T-cell (primary cell): Measurements from ENCODE around the gene SRP9. TPM values are rescaled to one million over a fixed set of nuclear protein-coding genes. Genes with fewer than 3 reads are reported as not detected.
"Not testable (repeated sequence)": the region's sequence is repeated elsewhere in the genome, so short reads cannot be mapped to it uniquely, and the experiment has no call there.

Experiments
- ATAC-seq, 4 experiments: fragments of 200-7000 bp in 3 of 4; fragments of 150-1000 bp in 1 of 4; cut with Tn5 transposase; replicated peaks in 1 of 4; 1 replicate in 3 of 4; 2 replicates in 1 of 4; pipeline ENCODE4 v1.10.0; 2021; ENCODE audit warnings: moderate library complexity in 3 of 4, mild to moderate bottlenecking in 2 of 4, moderate number of reproducible peaks in 1 of 4
- CTCF ChIA-PET, 2 donors: fragments of 300-600 bp; sonication (Branson Sonifier 250); formaldehyde crosslinking; loops; one replicate each; lab custom pipeline; 2022; ENCODE audit warnings: antibody characterized with exemption in 2 of 2; lab: Charles Lee
- POLR2A ChIA-PET, 2 donors: fragments of 300-600 bp; sonication (Branson Sonifier 250); formaldehyde crosslinking; loops; one replicate each; lab custom pipeline; 2022; ENCODE audit warnings: antibody characterized with exemption in 2 of 2; lab: Charles Lee
- DNase-seq, 35 experiments: peaks; one replicate each; pipeline versions ENCODE4 v3.0.0 to v3.0.0-alpha.2; 2013 to 2023
- H3K27ac ChIP-seq: one replicate; pipeline ENCODE4 v1.5.1; 2013; ENCODE audit warnings: low read length
- H3K27me3 ChIP-seq, 2 experiments: replicated peaks in 1 of 2; 1 replicate in 1 of 2; 2 replicates in 1 of 2; pipeline versions ENCODE4 v1.6.1 to v1.7.0; 2013; ENCODE audit warnings: low read length in 1 of 2, mixed read lengths in 1 of 2; ENCODE audit not compliant: control insufficient read depth in 2 of 2, insufficient read depth in 2 of 2; ENCODE audit errors: extremely low read depth in 1 of 2
- H3K36me3 ChIP-seq, 2 donors: 1 replicate in 1 of 2; 2 replicates in 1 of 2; pipeline versions ENCODE4 v1.6.1 to v1.7.0; 2013; ENCODE audit warnings: low read length in 1 of 2; ENCODE audit not compliant: control insufficient read depth in 2 of 2, insufficient read depth in 1 of 2; ENCODE audit errors: extremely low read depth in 1 of 2
- H3K4me1 ChIP-seq, 2 experiments: 1 replicate in 1 of 2; 2 replicates in 1 of 2; pipeline versions ENCODE4 v1.6.1 to v1.7.0; 2013; ENCODE audit warnings: low read length in 2 of 2, mixed read lengths in 1 of 2; ENCODE audit not compliant: insufficient read depth in 2 of 2, control insufficient read depth in 1 of 2; ENCODE audit errors: extremely low read depth in 1 of 2
- H3K4me3 ChIP-seq, 2 donors: 1 replicate in 1 of 2; 2 replicates in 1 of 2; pipeline versions ENCODE4 v1.5.1 to v1.7.0; 2013; ENCODE audit warnings: mild to moderate bottlenecking in 2 of 2, low read length in 1 of 2, moderate library complexity in 1 of 2; ENCODE audit not compliant: control insufficient read depth in 1 of 2; ENCODE audit errors: extremely low read depth in 1 of 2
- H3K9me3 ChIP-seq: 2 replicates; pipeline ENCODE4 v1.7.0; 2013
- H3K27ac Mint-ChIP-seq, 2 donors: one replicate each; pipeline ENCODE4 v1.8.0; 2020 to 2021; ENCODE audit warnings: mild to moderate bottlenecking in 2 of 2, mixed read lengths in 2 of 2
- H3K27me3 Mint-ChIP-seq, 2 donors: one replicate each; pipeline ENCODE4 v1.8.0; 2021 to 2022; ENCODE audit warnings: mixed read lengths in 2 of 2
- H3K36me3 Mint-ChIP-seq: one replicate; pipeline ENCODE4 v1.8.0; 2021; ENCODE audit warnings: mixed read lengths
- H3K4me1 Mint-ChIP-seq, 3 donors: one replicate each; pipeline ENCODE4 v1.8.0; 2020 to 2022; ENCODE audit warnings: mixed read lengths in 3 of 3, mild to moderate bottlenecking in 1 of 3
- H3K4me3 Mint-ChIP-seq, 3 donors: one replicate each; pipeline ENCODE4 v1.8.0; 2020 to 2022; ENCODE audit warnings: mild to moderate bottlenecking in 3 of 3, mixed read lengths in 3 of 3, moderate library complexity in 3 of 3
- H3K9me3 Mint-ChIP-seq, 3 donors: one replicate each; pipeline ENCODE4 v1.8.0; 2020 to 2022; ENCODE audit warnings: mixed read lengths in 3 of 3
- WGBS: methylation state at CpG from one replicate; pipeline ENCODE4 v1.1.5; 2013; ENCODE audit warnings: missing lambda C conversion rate; ENCODE audit not compliant: insufficient coverage; 5-methylcytosine and 5-hydroxymethylcytosine counted together
- total RNA-seq, 35 experiments: library from RNA in 6 of 35; stranded (reverse) in 6 of 35; fragments of 120-200 nt in 1 of 35; gene quantifications; one replicate each; pipeline versions ENCODE4 v1.2.1 to v1.2.4 and lab custom pipeline; 2013 to 2026

SRP9 gene
- total RNA-seq, 5 donors from 2014 or later (not counting 1 experiment from before 2014, with no cell fraction given): 74.1 to 152 (median 137) TPM

- Histone ChIP-seq H3K36me3 (peaks cover 0 to 14% of the 10 kb centered on the region in 2 donors), H3K9me3 (no peaks in the 10 kb centered on the region), H3K4me3 (peak overlapping the region; percentile 72 to 98), H3K4me1 (peaks cover 26 to 45% of the 10 kb centered on the region in 2 experiments), H3K27ac (peak overlapping the region; percentile 99), H3K27me3 (no peaks in the 10 kb centered on the region)
- no peak for DNase-seq
- ChIA-PET POLR2A (interaction anchor here (0.5 to 1.7 kb wide), 10 partner anchors 8 to 334 kb away, joined by 3 to 12 read pairs (median 4); partner anchors contain the start of genes LEFTY1 (in 1 of the 2) and SDE2 (in 1 of the 2)), CTCF (interaction anchor here (0.5 to 2.8 kb wide), 13 partner anchors 9 to 310 kb away, joined by 3 to 18 read pairs (median 4); partner anchors contain the start of genes H3-3A (in 1 of the 2), PYCR2 (in 1 of the 2) and TMEM63A (in 1 of the 2))
- H3K27ac Mint-ChIP-seq: no peak overlapping the region
- H3K36me3 Mint-ChIP-seq: peaks cover 13% of the 10 kb centered on the region
- ATAC-seq: no peak
- H3K27me3 Mint-ChIP-seq: no peaks in the 10 kb centered on the region
- no peaks in the 10 kb centered on the region for H3K9me3 Mint-ChIP-seq
- WGBS: no CpG with 5 or more reads among the region's 3 CpGs
- H3K4me3 Mint-ChIP-seq: no peak overlapping the region
- peaks cover 45 to 52% (median 48%) of the 10 kb centered on the region in 3 donors for H3K4me1 Mint-ChIP-seq
Measured at GRCh38 chr1:225778337-225778669, 677 bp downstream of the SRP9 start.

- Histone ChIP-seq H3K27ac (peak overlapping the region; percentile 99), H3K36me3 (peaks cover 0 to 21% of the 10 kb centered on the region in 2 donors), H3K4me3 (peak overlapping the region; percentile 72 to 98), H3K4me1 (peaks cover 26 to 47% of the 10 kb centered on the region in 2 experiments)
- Mint-ChIP-seq H3K4me1 (peaks cover 51 to 58% (median 52%) of the 10 kb centered on the region in 3 donors), H3K27ac (peak overlapping the region in 1 of 2 donors; percentile 13), H3K36me3 (peaks cover 20% of the 10 kb centered on the region)
- POLR2A ChIA-PET: interaction anchor here (0.6 to 1.7 kb wide), 6 partner anchors 67 to 334 kb away, joined by 3 to 7 read pairs (median 4); no protein-coding TSS in a partner anchor
- not testable (repeated sequence) for H3K4me3 Mint-ChIP-seq, H3K27me3 ChIP-seq, H3K9me3 ChIP-seq, ATAC-seq, DNase-seq, H3K9me3 Mint-ChIP-seq, H3K27me3 Mint-ChIP-seq
- no CpG with 5 or more reads among the region's 13 CpGs for WGBS
- CTCF ChIA-PET: interaction anchor here (0.6 to 2.8 kb wide), 8 partner anchors 11 to 351 kb away, joined by 3 to 16 read pairs (median 3); no protein-coding TSS in a partner anchor
Measured at GRCh38 chr1:225779165-225779564, 1.5 kb downstream of the SRP9 start.

- Mint-ChIP-seq H3K27ac (no peak overlapping the region), H3K36me3 (peaks cover 20% of the 10 kb centered on the region), H3K4me1 (peaks cover 41 to 52% (median 50%) of the 10 kb centered on the region in 3 donors), H3K4me3 (peak overlapping the region in 2 of 3 donors; percentile 53 to 63), H3K27me3 (no peaks in the 10 kb centered on the region), H3K9me3 (no peaks in the 10 kb centered on the region)
- H3K27me3 ChIP-seq: no peaks in the 10 kb centered on the region
- H3K9me3 ChIP-seq: no peaks in the 10 kb centered on the region
- ChIA-PET CTCF (interaction anchor here (0.5 to 1.3 kb wide), 6 partner anchors 10 to 855 kb away, joined by 3 to 7 read pairs (median 3); no protein-coding TSS in a partner anchor), POLR2A (interaction anchor here (0.6 to 0.8 kb wide), 4 partner anchors 121 to 1332 kb away, joined by 3 to 9 read pairs (median 6); no protein-coding TSS in a partner anchor)
- WGBS: no CpG with 5 or more reads among the region's 5 CpGs
- H3K27ac ChIP-seq: no peak overlapping the region
- DNase-seq (no peak), ATAC-seq (no peak)
- H3K4me1 ChIP-seq: peaks cover 26 to 47% of the 10 kb centered on the region in 2 experiments
- H3K4me3 ChIP-seq: peak overlapping the region in 1 of 2 donors; percentile 19
- H3K36me3 ChIP-seq: peaks cover 0 to 23% of the 10 kb centered on the region in 2 donors
Measured at GRCh38 chr1:225780134-225780533, 2.5 kb downstream of the SRP9 start.

- H3K4me3 Mint-ChIP-seq: peak overlapping the region in 2 of 3 donors; percentile 29 to 41
- no peaks in the 10 kb centered on the region for H3K9me3 ChIP-seq
- H3K36me3 Mint-ChIP-seq: peaks cover 20% of the 10 kb centered on the region
- H3K4me3 ChIP-seq: no peak overlapping the region
- peaks cover 41 to 52% (median 50%) of the 10 kb centered on the region in 3 donors for H3K4me1 Mint-ChIP-seq
- peaks cover 28 to 45% of the 10 kb centered on the region in 2 experiments for H3K4me1 ChIP-seq
- ChIA-PET POLR2A (interaction anchor here (0.7 to 0.8 kb wide), 2 partner anchors 42 to 120 kb away, joined by 4 to 9 read pairs; no protein-coding TSS in a partner anchor), CTCF (interaction anchor here (0.5 to 0.9 kb wide), 3 partner anchors 131 to 855 kb away, joined by 3 to 4 read pairs (median 3); no protein-coding TSS in a partner anchor)
- no peak overlapping the region for H3K27ac ChIP-seq
- no CpG with 5 or more reads among the region's 1 CpG for WGBS
- no peaks in the 10 kb centered on the region for H3K9me3 Mint-ChIP-seq
- peak overlapping the region; percentile 55 to 74 for H3K27ac Mint-ChIP-seq
- H3K36me3 ChIP-seq: peaks cover 0 to 26% of the 10 kb centered on the region in 2 donors
- ATAC-seq: no peak
- no peak for DNase-seq
- H3K27me3 ChIP-seq: no peaks in the 10 kb centered on the region
- H3K27me3 Mint-ChIP-seq: no peaks in the 10 kb centered on the region
Measured at GRCh38 chr1:225780630-225781029, 3.0 kb downstream of the SRP9 start.

GRCh38 chr1:225789142-225789541, 11.5 kb downstream of the SRP9 start:
- DNase-seq, H3K4me3 Mint-ChIP-seq, H3K27ac Mint-ChIP-seq, H3K27ac ChIP-seq, H3K4me1 ChIP-seq, H3K27me3 ChIP-seq, H3K4me3 ChIP-seq, H3K27me3 Mint-ChIP-seq, ATAC-seq, H3K9me3 Mint-ChIP-seq, H3K9me3 ChIP-seq, POLR2A ChIA-PET: not testable (repeated sequence)
- Mint-ChIP-seq H3K4me1 (peaks cover 16 to 34% (median 17%) of the 10 kb centered on the region in 3 donors), H3K36me3 (peaks cover 53% of the 10 kb centered on the region)
- CTCF ChIA-PET: interaction anchor here in 1 of 2 donors (1.3 kb wide), 1 partner anchor 11 kb away, joined by 4 read pairs; the partner anchor contains the start of gene SRP9
- H3K36me3 ChIP-seq: peaks cover 14 to 51% of the 10 kb centered on the region in 2 donors
- no CpG with 5 or more reads among the region's 3 CpGs for WGBS

GRCh38 chr1:225794954-225795353, 17.3 kb downstream of the SRP9 start:
- CTCF ChIA-PET: no interaction called here
- DNase-seq (no peak), ATAC-seq (no peak)
- H3K27ac ChIP-seq: no peak overlapping the region
- no peaks in the 10 kb centered on the region for H3K9me3 ChIP-seq
- Mint-ChIP-seq H3K36me3 (peaks cover 54% of the 10 kb centered on the region), H3K9me3 (peaks cover 0 to 3% (median 0%) of the 10 kb centered on the region in 3 donors), H3K27ac (no peak overlapping the region), H3K4me3 (no peak overlapping the region), H3K27me3 (no peaks in the 10 kb centered on the region), H3K4me1 (peaks cover 0 to 9% (median 2%) of the 10 kb centered on the region in 3 donors)
- H3K36me3 ChIP-seq: peaks cover 14 to 17% of the 10 kb centered on the region in 2 donors
- no peaks in the 10 kb centered on the region for H3K4me1 ChIP-seq
- POLR2A ChIA-PET: interaction anchor here in 1 of 2 donors (0.6 kb wide), 2 partner anchors 250 to 285 kb away, joined by 3 to 5 read pairs; no protein-coding TSS in a partner anchor
- no peaks in the 10 kb centered on the region for H3K27me3 ChIP-seq
- no peak overlapping the region for H3K4me3 ChIP-seq
- WGBS: no CpG with 5 or more reads among the region's 4 CpGs
